ENCODE measurements around the gene ARL6IP4.

Gene ARL6IP4

GRCh38 chr12:122983789-122984515 lies 3.5 kb downstream of the ARL6IP4 start:
- TF ChIP-seq CTCF (IDR thresholded peaks at IDR 0.05): no peak
- Histone ChIP-seq H3K27ac (peak overlapping the region; percentile 83 to 87), H3K4me3 (peak overlapping the region; percentile 57)
- DNase-seq (ENCODE audit: low spot score): no peak

GRCh38 chr12:122984612-122985337 lies 4.3 kb downstream of the ARL6IP4 start:
- no peak for TF ChIP-seq CTCF (IDR thresholded peaks at IDR 0.05)
- no peak for DNase-seq (ENCODE audit: low spot score)
- Histone ChIP-seq H3K27ac (peak overlapping the region; percentile 83 to 87), H3K4me3 (peak overlapping the region; percentile 57)

GRCh38 chr12:122985338-122986257 lies 5.1 kb downstream of the ARL6IP4 start:
- no peak for DNase-seq (ENCODE audit: low spot score)
- H3K4me3 ChIP-seq: no peak overlapping the region
- peak overlapping the region; percentile 83 to 87 for H3K27ac ChIP-seq
- no peak for TF ChIP-seq CTCF (IDR thresholded peaks at IDR 0.05)

- DNase-seq (ENCODE audit: low spot score): no peak
- Histone ChIP-seq H3K4me3 (no peak overlapping the region), H3K27ac (no peak overlapping the region)
- TF ChIP-seq CTCF (IDR thresholded peaks at IDR 0.05): no peak
Observed at GRCh38 chr12:122986258-122986871, 5.9 kb downstream of the ARL6IP4 start.

GRCh38 chr12:122987086-122987951 lies 6.8 kb downstream of the ARL6IP4 start:
- no peak overlapping the region for H3K27ac ChIP-seq
- no peak for DNase-seq (ENCODE audit: low spot score)
- H3K4me3 ChIP-seq: no peak overlapping the region
- TF ChIP-seq CTCF (IDR thresholded peaks at IDR 0.05): no peak

- DNase-seq (ENCODE audit: low spot score): no peak
- no peak overlapping the region for H3K4me3 ChIP-seq
- TF ChIP-seq CTCF (IDR thresholded peaks at IDR 0.05): no peak
- H3K27ac ChIP-seq: no peak overlapping the region
Observed at GRCh38 chr12:122988036-122988435, 7.6 kb downstream of the ARL6IP4 start.
